SK-N-SH treated with all-trans-retinoic acid at 6 μM for 48 hours (cell line): Measurements from ENCODE around the gene ZFYVE28.

Experiments
- RARB ChIP-seq: fragments of 250-450 bp; sonication (Bioruptor Pico); IDR thresholded peaks from 2 replicates; pipeline ENCODE4 v1.8.0; 2021; ENCODE audit warnings: mild to moderate bottlenecking, moderate library complexity
- SNAI2 ChIP-seq: fragments of 250-450 bp; sonication (Bioruptor Pico); IDR thresholded peaks from 2 replicates; pipeline ENCODE4 v1.5.0; 2020; ENCODE audit warnings: mild to moderate bottlenecking, moderate library complexity
- ZNF70 ChIP-seq: fragments of 450-650 bp; formaldehyde crosslinking; IDR thresholded peaks from 2 replicates; pipeline ENCODE4 v1.5.0; 2020; ENCODE audit warnings: mild to moderate bottlenecking, moderate library complexity

GRCh38 chr4:2441393-2442174 is 23.1 kb upstream of the ZFYVE28 start:
- TF ChIP-seq SNAI2 (CRISPR knock-in tag) (no peak), ZNF70 (CRISPR knock-in tag) (no peak), RARB (CRISPR knock-in tag) (no peak)
